ENCODE measurements around the gene GABRB2.

DNA sequence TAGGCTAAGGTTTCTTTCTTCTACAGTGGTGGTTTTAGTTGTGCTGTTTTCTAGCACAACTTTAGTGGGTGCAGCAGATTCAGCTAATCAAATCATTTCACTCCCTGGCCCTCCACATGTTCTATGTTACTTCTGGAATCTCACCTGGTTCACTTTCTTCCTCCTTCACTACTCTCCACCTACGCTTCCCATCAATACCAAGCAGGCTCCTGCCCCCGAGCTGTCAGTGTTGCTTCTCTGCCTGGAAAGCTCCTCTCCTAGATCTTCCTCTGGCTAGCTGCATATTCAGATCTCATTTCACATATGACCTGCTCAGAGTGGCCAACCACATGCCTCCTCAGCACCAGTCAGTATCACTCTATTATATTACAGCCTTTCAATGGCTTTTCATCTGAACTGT lies 19.6 kb upstream of the GABRB2 start:
- TF ChIP-seq, protein P1, sequence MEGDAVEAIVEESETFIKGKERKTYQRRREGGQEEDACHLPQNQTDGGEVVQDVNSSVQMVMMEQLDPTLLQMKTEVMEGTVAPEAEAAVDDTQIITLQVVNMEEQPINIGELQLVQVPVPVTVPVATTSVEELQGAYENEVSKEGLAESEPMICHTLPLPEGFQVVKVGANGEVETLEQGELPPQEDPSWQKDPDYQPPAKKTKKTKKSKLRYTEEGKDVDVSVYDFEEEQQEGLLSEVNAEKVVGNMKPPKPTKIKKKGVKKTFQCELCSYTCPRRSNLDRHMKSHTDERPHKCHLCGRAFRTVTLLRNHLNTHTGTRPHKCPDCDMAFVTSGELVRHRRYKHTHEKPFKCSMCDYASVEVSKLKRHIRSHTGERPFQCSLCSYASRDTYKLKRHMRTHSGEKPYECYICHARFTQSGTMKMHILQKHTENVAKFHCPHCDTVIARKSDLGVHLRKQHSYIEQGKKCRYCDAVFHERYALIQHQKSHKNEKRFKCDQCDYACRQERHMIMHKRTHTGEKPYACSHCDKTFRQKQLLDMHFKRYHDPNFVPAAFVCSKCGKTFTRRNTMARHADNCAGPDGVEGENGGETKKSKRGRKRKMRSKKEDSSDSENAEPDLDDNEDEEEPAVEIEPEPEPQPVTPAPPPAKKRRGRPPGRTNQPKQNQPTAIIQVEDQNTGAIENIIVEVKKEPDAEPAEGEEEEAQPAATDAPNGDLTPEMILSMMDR (IDR thresholded peaks at IDR 0.05): no peak
- no peak for TF ChIP-seq POLR2A (IDR thresholded peaks at IDR 0.05)

Data from adrenal gland (tissue), 5 donors.